ENCODE data around the gene SYCP2L.

- TF ChIP-seq USF2 (IDR thresholded peaks at IDR 0.05; ENCODE audit: low read depth, low read length) (no peak), POLR2A (IDR thresholded peaks at IDR 0.05; ENCODE audit: low read depth, low read length) (no peak), CTCF (conservative IDR thresholded peaks at IDR 0.05; ENCODE audit: low read depth, low read length) (peak; percentile 76)
Observed at GRCh38 chr6:10951675-10952282, 64.9 kb downstream of the SYCP2L start.

All from IMR-90 (cell line).